Measurements from ENCODE around the gene NCS1.

- no peak for TF ChIP-seq POLR2AphosphoS5 (IDR thresholded peaks at IDR 0.05; ENCODE audit: low read depth, low read length)
- no peak for TF ChIP-seq POLR2A (IDR thresholded peaks at IDR 0.05; ENCODE audit: low read depth, low read length)
Observed at GRCh38 chr9:130176760-130177159, 4.6 kb downstream of the NCS1 start.

Measured in GM12892 (cell line).